GM18505 (cell line): Measurements from ENCODE around the gene PPP1R3G.
A peak's percentile ranks its signal among the peaks of the same experiment; 100 is the strongest.

Source experiments
- ATAC-seq: cut with Tn5 transposase; IDR thresholded peaks from one replicate; pipeline ENCODE4 v1.9.1; 2021; ENCODE audit not compliant: unreplicated experiment
- POLR2A ChIP-seq: IDR thresholded peaks from 4 replicates; pipeline ENCODE4 v1.6.1; 2011; ENCODE audit warnings: borderline replicate concordance; ENCODE audit not compliant: insufficient read depth, insufficient read length; ENCODE audit errors: extremely low read depth

Gene PPP1R3G

DNA sequence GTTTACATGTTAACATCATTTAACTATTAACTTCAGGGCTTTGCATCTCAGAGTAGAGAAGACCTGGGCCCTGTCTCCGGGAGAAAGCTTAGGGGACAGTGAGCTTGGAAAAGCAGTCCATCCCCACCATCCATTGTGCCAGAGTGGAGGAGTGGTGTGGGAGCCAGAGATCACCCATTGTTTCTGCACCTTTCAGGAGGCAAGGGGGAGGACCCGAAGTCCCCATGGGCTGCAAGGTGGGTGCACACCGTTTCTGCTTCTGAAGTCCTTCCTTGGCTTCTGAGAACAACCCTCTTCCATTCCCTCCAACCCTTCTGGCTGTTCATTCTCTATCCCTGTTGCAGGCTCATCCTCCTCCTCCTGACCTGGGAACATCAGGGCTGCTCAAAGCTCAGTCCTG, 4.0 kb upstream of the PPP1R3G start:
- no peak for TF ChIP-seq POLR2A
- no peak for ATAC-seq

GRCh38 chr6:5081955-5082354, 3.2 kb upstream of the PPP1R3G start:
- ATAC-seq = no peak
- TF ChIP-seq POLR2A = no peak

- no peak for ATAC-seq
- no peak for TF ChIP-seq POLR2A
These were observed 2.4 kb upstream of the PPP1R3G start for GRCh38 chr6:5082487-5083306.

- TF ChIP-seq POLR2A = no peak
- ATAC-seq = no peak
These were observed 1.9 kb upstream of the PPP1R3G start for GRCh38 chr6:5083307-5083583.

- peak; percentile 25 for ATAC-seq
- no peak for TF ChIP-seq POLR2A
These were observed 1.3 kb upstream of the PPP1R3G start for GRCh38 chr6:5083813-5084359.

- peak; percentile 36 for ATAC-seq
These were observed 771 bp upstream of the PPP1R3G start for GRCh38 chr6:5084360-5084780.

GRCh38 chr6:5085648-5086293, 630 bp downstream of the PPP1R3G start:
- TF ChIP-seq POLR2A = no peak
- no peak for ATAC-seq

More at GRCh38 chr6:5084360-5084780, 771 bp upstream of the PPP1R3G start:
- no peak for TF ChIP-seq POLR2A

GRCh38 chr6:5086294-5086890, 1.3 kb downstream of the PPP1R3G start:
- ATAC-seq = no peak
- TF ChIP-seq POLR2A = no peak

DNA sequence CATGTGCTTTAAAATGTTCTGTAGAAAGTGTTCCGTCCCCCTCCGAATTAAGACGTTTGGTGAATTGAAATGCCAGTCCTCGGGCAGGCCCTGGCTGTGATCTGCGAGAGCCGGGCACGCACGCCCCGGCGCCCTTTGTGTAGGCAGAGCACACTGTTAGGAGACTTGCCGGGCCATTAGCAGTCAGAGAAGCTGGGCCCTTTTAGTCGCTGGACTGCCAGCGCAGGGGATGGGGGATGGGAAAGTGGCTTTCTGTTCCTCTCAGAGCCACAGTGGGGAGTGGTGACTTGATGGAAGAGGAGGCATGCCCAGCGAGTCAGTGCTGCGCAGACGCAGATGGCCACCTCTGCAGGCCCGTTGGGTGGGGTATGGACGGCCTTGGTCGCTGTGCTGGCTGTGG, 2.2 kb downstream of the PPP1R3G start:
- no peak for TF ChIP-seq POLR2A
- no peak for ATAC-seq

- no peak for TF ChIP-seq POLR2A
- no peak for ATAC-seq
These were observed 3.6 kb downstream of the PPP1R3G start for GRCh38 chr6:5088780-5089179.

DNA sequence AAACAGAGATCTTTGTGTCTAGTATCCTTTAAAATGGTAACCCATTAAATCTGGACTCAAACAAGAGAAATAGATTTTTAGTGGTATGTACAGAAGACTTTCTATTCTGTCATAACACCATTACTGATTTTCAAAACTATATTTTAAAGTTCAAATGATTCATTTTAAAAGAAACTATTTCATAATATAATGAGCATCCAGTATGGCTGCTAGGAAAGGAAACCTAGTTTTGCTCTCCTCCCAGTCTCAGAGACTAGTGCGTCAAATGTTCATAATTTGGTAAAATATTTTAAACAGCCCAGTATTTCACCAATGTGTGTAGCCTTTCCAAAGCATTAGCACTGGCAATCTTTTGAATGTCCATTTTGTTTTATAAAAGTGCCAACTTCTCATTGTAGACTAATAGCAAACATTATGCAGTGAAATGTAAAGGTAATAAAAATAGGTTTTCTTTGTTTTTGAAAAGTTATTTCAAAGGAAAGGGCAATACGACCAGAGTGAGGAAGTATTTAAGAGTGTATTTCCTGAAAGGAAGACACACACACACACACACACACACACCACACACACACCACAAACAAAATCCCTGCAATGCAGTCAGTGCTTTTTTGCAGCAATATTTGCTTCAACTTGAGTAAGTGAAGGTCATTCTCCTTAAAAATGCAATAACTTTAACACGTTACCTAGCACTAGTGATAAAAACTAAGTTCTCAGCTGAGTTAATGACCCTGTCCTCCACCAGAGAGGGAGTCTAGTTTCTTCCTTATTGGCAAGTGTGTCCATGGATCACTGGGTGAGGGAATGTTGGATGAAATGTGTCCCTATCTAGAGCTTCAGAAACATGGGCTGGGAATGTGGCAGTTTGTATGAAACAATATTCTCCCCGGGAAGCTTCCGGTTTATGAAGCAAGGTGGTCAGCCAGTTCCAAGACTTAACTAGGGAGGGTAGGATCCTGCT, 4.6 kb downstream of the PPP1R3G start:
- no peak for ATAC-seq
- TF ChIP-seq POLR2A = no peak

- no peak for ATAC-seq
- TF ChIP-seq POLR2A = no peak
These were observed 5.5 kb downstream of the PPP1R3G start for GRCh38 chr6:5090603-5091002.
